PC-9 (cell line): ENCODE results near the gene SOS1. TPM values are rescaled to one million over a fixed set of nuclear protein-coding genes. Genes with fewer than 3 reads are reported as not detected.
"Not testable (repeated sequence)": the region's sequence is repeated elsewhere in the genome, so short reads cannot be mapped to it uniquely, and the experiment has no call there.

Experiments
- BruUV-seq: library from RNA; stranded (reverse); fragments of 400-500 nt; replicated peaks from 2 replicates; lab custom pipeline; 2021; lab: Mats Ljungman, UMichigan
- CTCF ChIA-PET: fragments of 300-600 bp; sonication (Branson Sonifier 250); formaldehyde crosslinking; loops from one replicate; lab custom pipeline; 2022; ENCODE audit warnings: antibody characterized with exemption; lab: Charles Lee
- POLR2A ChIA-PET: fragments of 300-600 bp; sonication (Branson Sonifier 250); formaldehyde crosslinking; loops from one replicate; lab custom pipeline; 2022; ENCODE audit warnings: antibody characterized with exemption; ENCODE audit not compliant: unreplicated experiment; lab: Charles Lee
- DNase-seq, 2 experiments: peaks; one replicate each; pipeline versions ENCODE4 v3.0.0 to v3.0.0-alpha.2; 2015 to 2022; ENCODE audit warnings: mixed read lengths in 1 of 2
- H2AFZ ChIP-seq: fragments of 200-600 bp; sonication (generic); 2 replicates; pipeline ENCODE4 v1.8.1; 2017; ENCODE audit warnings: antibody characterized with exemption
- H3F3A ChIP-seq: fragments of 200-600 bp; sonication (generic); 2 replicates; pipeline ENCODE4 v1.8.1; 2017; ENCODE audit warnings: antibody characterized with exemption, mild to moderate bottlenecking, low read depth; ENCODE audit not compliant: insufficient read depth
- H3K27ac ChIP-seq: fragments of 200-600 bp; sonication (generic); 2 replicates; pipeline ENCODE4 v1.6.1; 2016; ENCODE audit warnings: mixed run types
- H3K27me3 ChIP-seq: fragments of 200-600 bp; sonication (generic); 2 replicates; pipeline ENCODE4 v1.6.1; 2016; ENCODE audit warnings: low read depth, mixed run types; ENCODE audit not compliant: insufficient read depth
- H3K36me3 ChIP-seq: fragments of 200-600 bp; sonication (generic); 2 replicates; pipeline ENCODE4 v1.6.1; 2016; ENCODE audit warnings: low read depth, mixed run types
- H3K4me1 ChIP-seq: fragments of 200-600 bp; sonication (generic); replicated peaks from 2 replicates; pipeline ENCODE4 v1.6.1; 2016; ENCODE audit warnings: mixed run types; ENCODE audit not compliant: insufficient read depth
- H3K4me2 ChIP-seq: fragments of 200-600 bp; sonication (generic); 2 replicates; pipeline ENCODE4 v1.6.1; 2017; ENCODE audit warnings: mixed run types
- H3K4me3 ChIP-seq: fragments of 200-600 bp; sonication (generic); 2 replicates; pipeline ENCODE4 v1.6.1; 2016; ENCODE audit warnings: mixed run types
- H3K79me2 ChIP-seq: fragments of 200-600 bp; sonication (generic); 2 replicates; pipeline ENCODE4 v1.6.1; 2017; ENCODE audit warnings: low read depth, mixed run types
- H3K9me2 ChIP-seq: fragments of 200-600 bp; sonication (generic); 2 replicates; pipeline ENCODE4 v1.8.1; 2017; ENCODE audit warnings: mild to moderate bottlenecking; ENCODE audit not compliant: insufficient read depth
- H3K9me3 ChIP-seq: fragments of 200-600 bp; sonication (generic); 2 replicates; pipeline ENCODE4 v1.8.1; 2016; ENCODE audit warnings: low read depth; ENCODE audit not compliant: insufficient read depth
- H4K20me1 ChIP-seq: fragments of 200-600 bp; sonication (generic); 2 replicates; pipeline ENCODE4 v1.8.1; 2017; ENCODE audit not compliant: insufficient read depth
- EZH2 ChIP-seq: fragments of 200-600 bp; sonication (generic); IDR thresholded peaks from 2 replicates; pipeline ENCODE4 v1.8.0; 2017; ENCODE audit warnings: antibody characterized with exemption, low read depth
- intact Hi-C: fragments of 100-400 bp; cut with micrococcal nuclease; formaldehyde crosslinking; loops from one replicate; pipeline ENCODE4 v1.10.0; 2022; ENCODE audit not compliant: unreplicated experiment
- total RNA-seq: library from RNA; stranded (reverse); gene quantifications from 2 replicates; pipeline ENCODE4 v1.2.3, GENCODE V29; 2021
- TF ChIP-seq, protein P1 (sequence below): fragments of 200-600 bp; sonication (generic); conservative IDR thresholded peaks from 2 replicates; pipeline ENCODE4 v1.6.1; 2017; ENCODE audit warnings: mixed run types, antibody characterized with exemption, mild to moderate bottlenecking, moderate library complexity

SOS1 gene
- total RNA-seq, 1 experiment from 2014 or later, result 34.7 TPM

DNA sequence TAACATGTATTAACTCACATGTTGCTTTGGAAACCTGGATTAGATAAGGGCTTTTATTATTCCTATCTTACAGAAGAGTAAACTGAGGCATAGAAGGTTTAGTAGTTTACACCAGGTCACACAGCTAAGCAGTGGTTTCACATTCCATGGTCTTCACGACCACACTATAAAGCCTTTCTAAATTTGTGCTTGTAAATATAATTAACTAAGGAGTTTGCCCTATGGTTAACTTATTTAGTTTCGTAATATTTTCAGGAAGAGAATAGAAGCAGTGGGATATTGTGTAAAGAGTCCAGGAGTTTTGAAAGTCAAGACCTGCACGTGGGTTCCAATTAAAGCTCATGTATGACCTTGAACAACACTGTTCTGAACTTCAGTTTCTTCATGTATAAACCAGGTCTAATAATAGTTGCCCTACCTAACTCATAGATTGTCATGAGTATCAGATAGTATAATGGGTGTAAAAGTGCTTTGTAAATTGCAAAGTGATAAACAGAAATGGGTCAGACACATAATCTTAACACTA lies 19.5 kb upstream of the SOS1 start:
- Histone ChIP-seq H4K20me1 (no peaks in the 10 kb centered on the region), H3K4me3 (no peak overlapping the region), H3K79me2 (no peaks in the 10 kb centered on the region), H3F3A (no peaks in the 10 kb centered on the region), H3K9me2 (no peaks in the 10 kb centered on the region), H3K9me3 (no peaks in the 10 kb centered on the region), H3K36me3 (no peaks in the 10 kb centered on the region), H3K27ac (peak overlapping the region; percentile 80), H2AFZ (peak overlapping the region; percentile 54; the same call in 1 of the 2 replicates), H3K4me2 (peak overlapping the region; percentile 50), H3K4me1 (peaks cover 39% of the 10 kb centered on the region), H3K27me3 (no peaks in the 10 kb centered on the region)
- ChIA-PET CTCF (no interaction called here), POLR2A (no interaction called here)
- no peak for DNase-seq
- TF ChIP-seq, protein P1, sequence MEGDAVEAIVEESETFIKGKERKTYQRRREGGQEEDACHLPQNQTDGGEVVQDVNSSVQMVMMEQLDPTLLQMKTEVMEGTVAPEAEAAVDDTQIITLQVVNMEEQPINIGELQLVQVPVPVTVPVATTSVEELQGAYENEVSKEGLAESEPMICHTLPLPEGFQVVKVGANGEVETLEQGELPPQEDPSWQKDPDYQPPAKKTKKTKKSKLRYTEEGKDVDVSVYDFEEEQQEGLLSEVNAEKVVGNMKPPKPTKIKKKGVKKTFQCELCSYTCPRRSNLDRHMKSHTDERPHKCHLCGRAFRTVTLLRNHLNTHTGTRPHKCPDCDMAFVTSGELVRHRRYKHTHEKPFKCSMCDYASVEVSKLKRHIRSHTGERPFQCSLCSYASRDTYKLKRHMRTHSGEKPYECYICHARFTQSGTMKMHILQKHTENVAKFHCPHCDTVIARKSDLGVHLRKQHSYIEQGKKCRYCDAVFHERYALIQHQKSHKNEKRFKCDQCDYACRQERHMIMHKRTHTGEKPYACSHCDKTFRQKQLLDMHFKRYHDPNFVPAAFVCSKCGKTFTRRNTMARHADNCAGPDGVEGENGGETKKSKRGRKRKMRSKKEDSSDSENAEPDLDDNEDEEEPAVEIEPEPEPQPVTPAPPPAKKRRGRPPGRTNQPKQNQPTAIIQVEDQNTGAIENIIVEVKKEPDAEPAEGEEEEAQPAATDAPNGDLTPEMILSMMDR, result no peak
- no peak for TF ChIP-seq EZH2
- intact Hi-C loops, result loop anchor here (5.0 kb wide), 1 partner anchor 42 kb away; no protein-coding TSS in a partner anchor
- no TSS peak for BruUV-seq

DNA sequence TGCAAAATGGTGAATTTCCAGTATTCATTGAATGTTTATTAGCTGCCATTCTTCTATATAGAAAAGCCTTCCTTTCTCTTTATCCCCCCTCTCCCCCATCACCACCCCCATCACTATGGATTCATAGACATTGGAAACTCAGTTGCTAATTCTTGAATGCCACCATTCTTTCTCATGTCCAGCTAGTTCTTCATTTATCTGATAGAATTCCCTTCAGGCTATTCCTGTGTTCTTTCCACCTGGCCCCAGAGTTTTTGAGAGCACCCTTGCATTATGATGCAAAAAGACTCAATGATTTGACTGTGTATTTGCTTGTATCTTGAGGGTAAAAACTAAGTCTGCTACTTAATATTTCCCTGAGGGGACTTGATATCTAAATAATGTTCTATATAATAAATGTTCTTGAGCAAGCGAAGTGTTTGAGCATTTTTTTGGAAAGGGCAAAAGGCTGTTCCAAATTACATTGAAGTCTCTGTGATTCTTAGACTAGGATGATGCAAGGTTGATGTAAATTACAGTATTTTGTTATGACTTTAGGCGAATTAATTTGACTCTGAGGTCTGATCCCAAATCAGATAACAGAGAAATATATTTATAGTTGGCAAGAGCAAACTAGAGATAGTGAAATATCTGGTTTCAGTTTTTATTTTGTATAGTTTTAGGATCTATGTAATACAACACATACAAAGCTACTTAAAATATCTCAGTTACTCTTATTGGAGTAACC lies 18.8 kb upstream of the SOS1 start:
- ChIA-PET CTCF (no interaction called here), POLR2A (no interaction called here)
- Histone ChIP-seq H3K9me2 (no peaks in the 10 kb centered on the region), H3K4me1 (peaks cover 39% of the 10 kb centered on the region), H4K20me1 (no peaks in the 10 kb centered on the region), H3K27me3 (no peaks in the 10 kb centered on the region), H3K4me3 (no peak overlapping the region; the same call in 1 of the 2 replicates), H3F3A (no peaks in the 10 kb centered on the region), H3K27ac (peak overlapping the region; percentile 80), H2AFZ (peak overlapping the region; percentile 54), H3K79me2 (no peaks in the 10 kb centered on the region), H3K4me2 (peak overlapping the region; percentile 50), H3K36me3 (no peaks in the 10 kb centered on the region), H3K9me3 (no peaks in the 10 kb centered on the region)
- no TSS peak for BruUV-seq
- no peak for DNase-seq
- intact Hi-C loops, result loop anchor here (5.0 kb wide), 1 partner anchor 43 kb away; no protein-coding TSS in a partner anchor
- TF ChIP-seq EZH2, result no peak
- TF ChIP-seq, protein P1, result no peak

DNA sequence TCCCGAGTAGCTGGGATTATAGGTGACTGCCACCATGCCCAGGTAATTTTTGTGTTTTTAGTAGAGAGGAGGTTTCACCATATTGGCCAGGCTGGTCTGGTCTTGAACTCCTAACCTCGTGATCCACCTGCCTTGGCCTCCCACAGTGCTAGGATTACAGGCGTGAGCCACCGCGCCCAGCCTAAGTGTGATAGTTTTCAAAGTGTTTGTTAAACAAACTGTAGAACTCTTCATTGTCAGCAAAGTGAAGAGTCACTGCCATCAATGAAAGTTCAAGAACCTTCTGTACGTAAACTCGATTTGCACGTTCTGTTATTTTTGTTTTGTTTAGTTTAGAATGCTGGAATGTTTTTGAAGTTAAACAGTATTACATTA lies 18.0 kb upstream of the SOS1 start:
- no peak for DNase-seq
- Histone ChIP-seq H3K36me3 (no peaks in the 10 kb centered on the region), H3K9me3 (no peaks in the 10 kb centered on the region), H3K4me3 (no peak overlapping the region), H3F3A (no peaks in the 10 kb centered on the region), H3K9me2 (no peaks in the 10 kb centered on the region), H2AFZ (no peak overlapping the region; the same call in 1 of the 2 replicates), H3K4me2 (no peak overlapping the region), H4K20me1 (no peaks in the 10 kb centered on the region), H3K27ac (no peak overlapping the region), H3K27me3 (no peaks in the 10 kb centered on the region), H3K4me1 (peaks cover 39% of the 10 kb centered on the region), H3K79me2 (no peaks in the 10 kb centered on the region)
- TF ChIP-seq EZH2, result no peak
- ChIA-PET CTCF (no interaction called here), POLR2A (no interaction called here)
- no TSS peak for BruUV-seq
- intact Hi-C loops, result no loop called here

DNA sequence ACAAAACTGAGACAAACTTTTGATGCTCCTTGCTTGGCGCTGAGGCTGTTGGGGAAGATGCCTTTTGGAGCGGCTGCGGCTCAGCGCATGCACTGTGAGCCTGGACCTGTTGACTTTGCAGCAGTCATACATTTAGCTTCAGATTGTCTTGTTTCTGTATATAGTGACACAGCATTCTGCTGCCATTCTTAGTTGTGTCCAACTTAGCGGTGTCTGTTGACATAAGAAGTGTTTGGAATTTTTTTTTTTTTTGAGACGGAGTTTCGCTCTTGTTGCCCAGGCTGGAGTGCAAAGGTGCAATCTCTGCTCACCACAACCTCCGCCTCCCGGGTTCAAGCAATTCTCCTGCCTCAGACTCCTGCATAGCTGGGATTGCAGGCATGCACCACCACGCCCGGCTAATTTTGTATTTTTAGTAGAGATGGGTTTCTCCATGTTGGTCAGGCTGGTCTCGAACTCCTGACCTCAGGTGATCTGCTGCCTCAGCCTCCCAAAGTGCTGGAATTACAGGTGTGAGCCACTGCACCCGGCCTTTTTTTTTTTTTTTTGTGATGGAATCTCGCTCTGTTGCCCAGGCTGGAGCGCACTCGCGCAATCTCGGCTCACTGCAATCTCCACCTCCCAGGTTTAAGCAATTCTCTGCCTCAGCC lies 17.5 kb upstream of the SOS1 start:
- H3F3A ChIP-seq, H3K27ac ChIP-seq, H3K4me2 ChIP-seq, intact Hi-C loops, BruUV-seq, H3K27me3 ChIP-seq, H3K9me3 ChIP-seq, CTCF ChIA-PET, H2AFZ ChIP-seq, H4K20me1 ChIP-seq, H3K4me3 ChIP-seq, H3K79me2 ChIP-seq, H3K9me2 ChIP-seq, H3K36me3 ChIP-seq, DNase-seq: not testable (repeated sequence)
- peaks cover 39% of the 10 kb centered on the region for H3K4me1 ChIP-seq
- POLR2A ChIA-PET, result interaction anchor here (0.6 kb wide), 1 partner anchor 56 kb away, joined by 3 read pairs; no protein-coding TSS in a partner anchor
